ENCODE measurements around the gene SNHG17. TPM values are rescaled to one million over a fixed set of nuclear protein-coding genes. Genes with fewer than 3 reads are reported as not detected.

The SNHG17 gene
- 3.9 and 6.1 TPM in 2 replicates for total RNA-seq

GRCh38 chr20:38434770-38435554 lies at the start of gene SNHG17:
Gene SNHG17, minus strand, starts transcription at chr20:38435328.

GRCh38 chr20:38472513-38473366 lies 37.6 kb upstream of the SNHG17 start, which contains the start of gene RALGAPB:
Gene RALGAPB, plus strand, starts transcription at chr20:38472843. Its CDS starts 15,590 bp downstream, at chr20:38488433.

Other genes starting within 250 kb of the SNHG17 start
- gene KIAA1755, start 174.6 kb downstream of the SNHG17 start, total RNA-seq = 5.8 and 10.0 TPM in 2 replicates
- gene BPI, start 131.2 kb downstream of the SNHG17 start, total RNA-seq = 0.50 and 0.79 TPM in 2 replicates
- gene LBP, start 88.8 kb downstream of the SNHG17 start, total RNA-seq = 0.26 TPM in 1 of 2 replicates, not detected in the other
- gene RALGAPB, start 37.5 kb upstream of the SNHG17 start, total RNA-seq = 20.7 and 26.0 TPM in 2 replicates
- gene ADIG, start 145.9 kb upstream of the SNHG17 start, total RNA-seq = not detected in 2 replicates
- not detected in 2 replicates for gene ARHGAP40, start 166.5 kb upstream of the SNHG17 start, total RNA-seq

Measured in aortic smooth muscle cell (primary cell).